ENCODE data around the gene REXO2.

Gene REXO2

GRCh38 chr11:114440971-114441763, 1.9 kb downstream of the REXO2 start:
- DNase-seq = no peak

GRCh38 chr11:114441921-114442320, 2.7 kb downstream of the REXO2 start:
- no peak for DNase-seq

- no peak for DNase-seq
These were observed 3.3 kb downstream of the REXO2 start for GRCh38 chr11:114442536-114442935.

- no peak for DNase-seq
These were observed 8.2 kb downstream of the REXO2 start for GRCh38 chr11:114447444-114447843.

GRCh38 chr11:114447892-114448291, 8.6 kb downstream of the REXO2 start:
- peak; percentile 91 for DNase-seq

- no peak for DNase-seq
These were observed 9.6 kb downstream of the REXO2 start for GRCh38 chr11:114448749-114449482.

- DNase-seq = no peak
These were observed 10.6 kb downstream of the REXO2 start for GRCh38 chr11:114449845-114450244.

GRCh38 chr11:114452399-114452798, 13.1 kb downstream of the REXO2 start:
- DNase-seq = no peak

- no peak for DNase-seq
These were observed 24.7 kb downstream of the REXO2 start for GRCh38 chr11:114463999-114464398.

- no peak for DNase-seq
These were observed 27.5 kb downstream of the REXO2 start for GRCh38 chr11:114466742-114467141.

- no peak for DNase-seq
These were observed 33.4 kb downstream of the REXO2 start for GRCh38 chr11:114472661-114473060.

GRCh38 chr11:114478001-114478410, 38.7 kb downstream of the REXO2 start:
- no peak for DNase-seq

- DNase-seq = peak; percentile 35
These were observed 39.5 kb downstream of the REXO2 start for GRCh38 chr11:114478768-114479167.

- DNase-seq = no peak
These were observed 40.1 kb downstream of the REXO2 start for GRCh38 chr11:114479331-114479730.

- no peak for DNase-seq
These were observed 42.8 kb downstream of the REXO2 start for GRCh38 chr11:114482114-114482513.

GRCh38 chr11:114483929-114484328, 44.7 kb downstream of the REXO2 start:
- DNase-seq = no peak

GRCh38 chr11:114496915-114497314, 57.6 kb downstream of the REXO2 start:
- no peak for DNase-seq

- DNase-seq = peak; percentile 22
These were observed 60.5 kb downstream of the REXO2 start for GRCh38 chr11:114499756-114500155.
